Caki2 (cell line): Measurements from ENCODE around the gene SOX12. TPM values are rescaled to one million over a fixed set of nuclear protein-coding genes. Genes with fewer than 3 reads are reported as not detected.

Experiments
- DNase-seq: peaks from one replicate; pipeline ENCODE4 v3.0.0-alpha.2; 2015; ENCODE audit warnings: low read depth
- in situ Hi-C: cut with HindIII; loops from 2 replicates; pipeline ENCODE4 v1.10.0; 2016; ENCODE audit warnings: low sequenced_read_pairs, low pct_unique_long_range_greater_than_20kb, mixed read lengths
- total RNA-seq: library from RNA; depleted of rRNA; stranded (reverse); fragments of >200 nt; shearing (Covaris generic); gene quantifications from 2 replicates; pipeline ENCODE4 v1.2.3, GENCODE V29; 2014; ENCODE audit warnings: low replicate concordance

Gene SOX12
- total RNA-seq, 1 experiment from 2014 or later = 4.2 TPM

DNA sequence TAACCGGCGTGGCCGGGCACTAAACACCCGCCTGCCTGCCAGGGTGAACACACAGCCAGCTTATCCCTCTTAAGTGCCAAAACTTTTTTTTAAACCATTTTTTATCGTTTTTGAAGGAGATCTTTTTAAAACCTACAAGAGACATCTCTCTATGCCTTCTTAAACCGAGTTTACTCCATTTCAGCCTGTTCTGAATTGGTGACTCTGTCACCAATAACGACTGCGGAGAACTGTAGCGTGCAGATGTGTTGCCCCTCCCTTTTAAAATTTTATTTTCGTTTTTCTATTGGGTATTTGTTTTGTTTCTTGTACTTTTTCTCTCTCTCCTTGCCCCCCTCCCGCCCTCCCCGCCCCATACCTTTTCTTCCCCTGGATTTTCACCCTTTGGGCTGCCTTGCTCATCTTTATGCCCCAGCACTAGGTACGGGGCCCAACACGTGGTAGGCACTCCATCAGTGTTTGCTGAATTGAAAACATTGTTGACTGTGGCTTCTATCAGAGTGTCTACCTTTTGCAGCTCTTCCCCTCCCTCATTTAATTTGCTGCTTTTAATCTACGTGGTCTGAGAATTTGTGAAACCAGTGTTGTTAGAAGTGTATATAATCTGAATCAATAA, 26.5 kb upstream of the SOX12 start:
- in situ Hi-C loops = no loop called here
- DNase-seq = no peak

DNA sequence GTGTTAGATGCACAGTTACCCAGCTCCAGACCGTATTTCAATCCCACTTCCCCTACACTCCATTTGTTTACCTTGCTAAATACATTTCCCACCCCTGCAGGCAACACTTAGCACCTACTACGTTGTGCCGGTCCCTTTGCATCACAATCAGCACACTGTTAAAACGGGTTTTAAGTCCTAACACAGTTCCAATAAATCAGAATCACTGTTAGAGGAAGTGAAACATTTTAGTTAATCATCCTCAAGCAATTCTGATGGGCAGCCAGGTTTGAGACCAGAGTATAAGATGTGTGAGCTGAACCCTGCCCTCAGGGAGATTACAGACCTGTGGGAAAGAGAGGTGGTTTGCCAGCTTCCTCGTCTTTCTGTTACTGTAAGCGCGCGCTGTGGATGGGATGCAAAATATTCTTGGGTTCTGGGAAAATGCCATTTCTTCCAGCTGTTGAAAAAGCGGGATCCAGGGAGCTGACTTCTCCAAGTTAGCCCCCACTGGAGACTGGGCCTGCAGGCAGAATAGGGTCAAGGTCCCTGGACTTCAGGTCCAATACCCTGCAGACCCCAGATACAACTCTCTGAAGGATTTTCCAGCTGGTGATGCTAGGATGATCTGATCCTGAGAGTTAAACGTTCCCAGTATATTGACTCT, 24.9 kb upstream of the SOX12 start:
- no peak for DNase-seq
- in situ Hi-C loops = no loop called here

DNA sequence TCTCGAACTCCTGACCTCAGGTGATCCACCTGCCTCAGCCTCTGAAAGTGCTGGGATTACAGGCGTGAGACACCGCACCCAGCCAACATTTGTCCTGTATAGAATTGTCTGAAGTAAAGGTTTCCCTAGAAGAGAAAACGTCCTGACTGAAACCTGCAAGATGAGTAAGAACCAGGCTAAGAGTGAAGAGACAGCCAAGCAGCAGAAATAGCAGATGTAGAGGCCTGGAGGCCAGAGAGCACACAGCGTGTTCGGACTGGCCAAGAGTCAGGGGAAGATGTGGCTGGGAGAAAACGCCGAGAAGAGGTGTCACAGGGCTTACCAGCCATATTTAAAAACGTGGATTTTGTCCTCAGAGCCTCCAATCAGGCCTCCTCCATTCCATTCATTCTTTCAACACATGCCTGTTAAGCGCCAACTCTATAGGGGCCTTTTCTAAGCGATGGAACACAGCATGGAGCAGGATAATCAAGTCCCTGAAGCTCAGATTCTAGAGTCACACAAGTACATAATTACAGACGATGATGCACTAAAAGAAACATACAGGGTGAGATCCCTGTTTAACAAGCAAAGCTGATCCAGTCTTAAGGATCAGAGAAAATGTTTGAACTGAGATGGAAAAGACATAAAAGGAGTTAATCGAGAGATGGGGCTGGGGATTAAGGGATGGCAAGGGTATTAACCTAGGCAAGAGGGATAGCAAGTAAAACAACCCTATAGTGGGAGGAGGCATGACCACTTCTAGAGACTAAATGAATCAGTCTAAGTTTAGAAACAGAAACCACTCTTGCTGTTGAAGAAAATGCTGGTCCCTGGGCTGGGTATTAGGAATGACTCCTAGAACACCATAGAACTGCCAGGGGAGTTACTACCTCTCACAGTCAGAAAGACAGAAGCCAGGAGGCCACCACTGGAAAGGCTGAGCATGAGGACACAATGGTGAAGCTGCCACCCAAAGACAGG, 23.2 kb upstream of the SOX12 start:
- in situ Hi-C loops = no loop called here
- DNase-seq = no peak

DNA sequence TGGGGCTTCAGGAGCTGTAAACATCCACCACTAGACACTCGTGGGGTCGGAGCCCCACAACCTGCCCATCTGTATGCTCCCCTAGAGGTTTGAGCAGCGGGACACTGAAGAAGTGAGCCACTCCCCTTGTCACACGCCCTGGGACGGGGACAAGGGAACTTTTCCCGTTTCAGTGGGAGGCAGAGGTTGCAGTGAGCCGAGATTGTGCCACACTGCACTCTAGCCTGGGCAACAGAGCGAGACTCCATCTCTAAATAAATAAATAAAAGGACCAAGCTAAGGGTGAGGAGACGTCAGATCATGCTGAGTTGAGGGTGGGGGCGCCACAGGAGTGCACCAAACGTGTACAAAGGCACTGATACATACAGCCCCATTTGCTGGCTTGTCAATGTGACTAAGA, 19.6 kb upstream of the SOX12 start:
- no peak for DNase-seq
- in situ Hi-C loops = no loop called here

DNA sequence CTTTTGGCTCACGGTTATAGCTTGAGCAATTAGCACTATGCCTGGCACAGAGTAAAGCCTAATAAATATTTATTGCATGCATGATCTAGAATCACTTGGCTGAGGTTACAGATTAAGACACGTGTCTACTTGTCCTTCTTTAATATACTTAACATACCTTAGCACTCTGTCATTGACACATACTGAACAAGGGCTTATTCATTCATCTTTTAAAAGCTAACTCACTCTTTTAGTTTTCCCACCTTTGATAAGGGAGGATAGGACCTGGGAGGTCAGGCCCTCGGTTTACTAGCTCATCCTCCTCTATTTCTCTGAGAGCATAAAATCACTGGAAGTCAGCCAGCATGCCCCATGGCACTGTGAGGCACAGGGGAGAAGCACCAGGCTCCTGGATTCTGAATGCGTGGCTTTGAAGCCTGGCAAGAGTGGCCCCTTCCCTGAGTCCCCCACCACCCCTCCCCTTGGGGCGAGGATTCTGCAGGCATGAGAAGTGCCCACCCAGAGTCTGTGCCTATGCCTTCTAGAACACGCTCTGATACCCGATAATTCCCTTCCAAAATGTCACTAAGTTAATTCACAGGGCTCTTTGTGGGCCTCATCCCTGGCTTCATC, 16.8 kb upstream of the SOX12 start:
- in situ Hi-C loops = no loop called here
- DNase-seq = no peak

DNA sequence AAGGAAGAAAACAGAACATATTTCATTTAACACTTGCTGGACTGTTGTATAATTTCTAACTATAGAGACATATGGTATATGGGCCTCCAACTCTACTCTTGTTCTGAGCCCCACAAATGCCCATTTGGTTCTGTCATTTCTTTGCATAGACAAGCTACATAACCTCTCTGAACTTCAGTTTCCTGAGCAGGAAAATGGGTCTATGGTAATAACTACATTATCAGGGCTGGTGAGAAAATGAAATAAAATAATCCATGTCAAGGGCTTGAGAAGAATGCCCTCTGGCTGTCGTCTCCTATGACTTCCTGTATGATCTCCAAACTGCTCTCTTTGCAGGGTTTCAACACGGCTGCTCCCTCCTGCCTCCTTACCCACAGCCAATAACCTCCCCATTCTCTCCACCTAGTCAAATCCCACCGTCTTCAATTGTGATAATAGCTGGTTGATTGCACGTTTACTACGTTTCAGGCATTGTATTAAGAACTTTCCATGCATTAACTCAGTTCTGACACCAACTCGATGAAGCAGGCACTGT, 16.0 kb upstream of the SOX12 start:
- no peak for DNase-seq
- in situ Hi-C loops = no loop called here

DNA sequence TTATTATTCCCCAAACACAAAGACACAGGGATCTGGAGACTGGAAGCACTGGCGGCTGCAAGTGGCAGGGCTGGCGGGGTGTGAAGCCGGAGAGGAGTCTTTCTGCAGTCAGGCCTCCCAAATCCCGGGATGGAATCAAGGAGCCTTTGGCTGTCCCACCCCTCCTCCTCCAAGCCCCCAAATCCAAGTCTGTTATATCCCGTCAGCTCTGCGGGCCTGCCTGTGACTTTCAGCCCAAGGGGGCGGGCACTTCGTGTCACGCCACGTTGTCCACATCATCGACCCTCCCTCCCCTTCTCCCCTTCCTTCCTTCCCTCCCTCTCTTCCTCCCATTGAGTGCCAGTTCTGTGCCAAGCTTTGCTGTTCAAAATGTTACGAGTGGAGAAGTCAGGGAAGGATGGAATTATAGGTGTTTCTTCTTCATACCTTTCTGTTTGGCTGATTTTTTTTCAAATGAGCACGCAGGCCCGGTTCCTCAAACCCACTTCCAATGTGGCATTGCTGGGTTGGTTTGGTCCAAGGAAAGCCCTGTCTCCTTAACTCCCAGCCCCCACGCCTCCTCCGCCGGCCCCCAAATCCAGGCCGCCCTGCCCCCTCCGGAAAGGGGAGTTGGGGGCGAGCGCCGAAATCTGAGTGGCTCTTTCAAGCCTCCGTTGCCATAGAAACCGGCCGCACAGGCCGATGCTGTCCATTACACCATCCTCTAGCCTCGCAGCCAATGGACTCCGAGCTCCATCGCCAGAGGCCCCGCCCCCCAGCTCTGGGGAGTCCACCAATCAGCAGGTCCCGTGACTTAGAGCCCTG, 15.3 kb upstream of the SOX12 start:
- in situ Hi-C loops = no loop called here
- DNase-seq = peak; percentile 99

DNA sequence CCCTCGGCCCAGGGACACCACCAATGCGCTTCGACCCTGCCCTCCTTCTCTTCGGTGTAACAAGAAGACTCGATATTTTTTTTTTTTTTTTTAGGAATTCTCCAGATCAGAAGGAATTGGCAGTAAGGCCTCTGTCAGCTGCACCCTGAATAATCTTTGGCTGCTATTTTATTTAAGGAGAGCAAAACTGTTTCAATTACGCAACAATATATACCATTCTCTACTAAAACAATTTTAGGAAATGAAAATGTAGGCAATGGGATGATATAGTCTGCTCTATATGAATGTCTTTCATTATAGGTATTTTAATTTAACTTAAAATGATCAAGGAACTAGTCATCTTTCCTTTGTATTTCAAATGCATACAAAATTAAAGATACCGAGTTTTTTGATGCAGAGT, 14.7 kb upstream of the SOX12 start:
- in situ Hi-C loops = no loop called here
- no peak for DNase-seq

DNA sequence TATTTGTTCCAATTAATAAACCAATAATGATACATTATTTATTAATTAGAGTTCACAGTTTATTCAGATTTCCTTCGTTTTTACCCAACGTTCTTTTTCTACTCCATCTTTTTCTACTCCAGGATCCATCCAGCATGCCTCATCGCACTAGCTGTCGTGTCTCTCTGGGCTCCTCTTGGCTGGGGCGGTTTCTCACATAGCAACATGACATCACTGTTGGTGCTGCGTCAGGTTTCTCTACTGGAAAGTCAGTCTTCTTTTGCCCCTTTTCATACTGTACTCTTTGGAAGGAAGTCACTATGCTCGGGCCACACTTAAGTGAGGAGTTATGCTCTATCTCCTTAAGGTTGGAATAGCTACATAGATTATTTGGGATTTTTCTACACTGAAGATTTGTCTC, 13.7 kb upstream of the SOX12 start:
- DNase-seq = no peak
- in situ Hi-C loops = no loop called here

DNA sequence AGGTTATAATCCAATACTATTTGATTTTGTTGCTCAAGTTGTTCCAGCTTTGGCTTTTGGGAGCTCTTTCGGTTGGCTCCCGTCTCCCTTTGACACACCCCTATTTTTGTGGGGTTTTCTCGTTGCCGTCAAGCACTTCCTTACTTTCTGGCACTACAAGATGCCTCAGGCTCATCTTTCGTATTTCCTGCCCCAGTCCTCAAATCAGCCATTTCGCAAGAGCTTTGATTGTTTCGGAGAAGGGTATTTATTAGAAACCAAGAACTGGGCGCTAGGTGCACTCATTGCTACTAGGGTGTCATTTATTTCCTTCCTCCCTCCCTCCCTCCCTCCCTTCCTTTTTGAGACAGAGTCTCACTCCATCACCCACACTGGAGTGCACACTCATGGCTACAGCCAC, 13.3 kb upstream of the SOX12 start:
- no peak for DNase-seq
- in situ Hi-C loops = no loop called here

DNA sequence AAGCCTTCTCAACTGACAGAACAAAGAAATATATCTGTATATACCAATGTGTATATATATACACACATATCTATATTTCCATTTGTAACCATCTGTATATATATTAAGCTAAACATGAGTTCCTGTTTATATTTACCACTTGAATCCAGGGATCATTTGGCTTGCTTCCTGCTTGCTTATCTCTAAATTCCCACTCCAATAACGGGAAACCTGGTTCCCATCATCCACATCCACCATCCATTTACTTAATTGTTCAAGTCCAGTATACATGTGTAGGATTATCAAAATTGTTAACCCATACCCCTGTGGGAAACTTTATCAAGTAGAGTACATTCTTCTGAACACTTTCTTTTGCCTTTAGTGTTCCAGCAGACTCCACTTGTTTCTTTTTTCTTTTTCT, 12.5 kb upstream of the SOX12 start:
- in situ Hi-C loops = no loop called here

DNA sequence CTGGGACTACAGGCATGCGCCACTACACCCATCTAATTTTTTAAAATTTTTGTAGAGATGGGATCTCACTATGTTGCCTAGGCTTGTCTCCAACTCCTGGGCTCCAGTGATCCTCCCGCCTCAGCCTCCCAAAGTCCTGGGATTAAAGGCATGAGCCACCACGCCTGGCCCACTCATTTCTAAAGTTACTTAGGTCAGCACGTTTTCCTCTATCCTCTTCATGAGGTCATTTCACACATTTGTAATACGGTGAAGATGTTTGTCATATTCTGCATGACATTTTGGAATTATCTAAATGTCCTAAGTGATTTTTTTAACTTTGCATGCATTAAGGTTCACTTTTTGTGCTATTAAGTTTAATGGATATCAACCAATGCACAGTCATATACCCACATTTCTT, 11.9 kb upstream of the SOX12 start:
- DNase-seq = no peak
- in situ Hi-C loops = no loop called here

More for the DNA sequence above, 12.5 kb upstream of the SOX12 start:
- no peak for DNase-seq

DNA sequence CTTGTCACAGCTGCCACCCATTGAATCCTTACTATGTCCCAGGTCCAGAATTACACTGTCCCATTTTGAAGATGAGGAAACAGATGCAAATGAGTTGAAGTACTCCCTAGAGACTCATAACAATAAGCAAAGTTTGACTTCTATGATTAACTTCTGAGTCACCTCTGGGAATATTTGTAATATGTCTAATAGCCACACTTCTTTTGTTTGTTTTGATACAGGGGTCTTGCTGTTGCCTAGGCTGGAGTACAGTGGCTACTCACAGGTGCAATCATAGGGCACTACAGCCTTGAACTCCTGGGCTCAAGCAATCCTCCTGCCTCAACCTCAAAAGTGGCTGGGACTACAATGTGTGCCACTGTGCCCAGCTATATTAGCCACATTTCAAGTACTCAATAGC, 11.4 kb upstream of the SOX12 start:
- in situ Hi-C loops = no loop called here
- peak; percentile 55 for DNase-seq

DNA sequence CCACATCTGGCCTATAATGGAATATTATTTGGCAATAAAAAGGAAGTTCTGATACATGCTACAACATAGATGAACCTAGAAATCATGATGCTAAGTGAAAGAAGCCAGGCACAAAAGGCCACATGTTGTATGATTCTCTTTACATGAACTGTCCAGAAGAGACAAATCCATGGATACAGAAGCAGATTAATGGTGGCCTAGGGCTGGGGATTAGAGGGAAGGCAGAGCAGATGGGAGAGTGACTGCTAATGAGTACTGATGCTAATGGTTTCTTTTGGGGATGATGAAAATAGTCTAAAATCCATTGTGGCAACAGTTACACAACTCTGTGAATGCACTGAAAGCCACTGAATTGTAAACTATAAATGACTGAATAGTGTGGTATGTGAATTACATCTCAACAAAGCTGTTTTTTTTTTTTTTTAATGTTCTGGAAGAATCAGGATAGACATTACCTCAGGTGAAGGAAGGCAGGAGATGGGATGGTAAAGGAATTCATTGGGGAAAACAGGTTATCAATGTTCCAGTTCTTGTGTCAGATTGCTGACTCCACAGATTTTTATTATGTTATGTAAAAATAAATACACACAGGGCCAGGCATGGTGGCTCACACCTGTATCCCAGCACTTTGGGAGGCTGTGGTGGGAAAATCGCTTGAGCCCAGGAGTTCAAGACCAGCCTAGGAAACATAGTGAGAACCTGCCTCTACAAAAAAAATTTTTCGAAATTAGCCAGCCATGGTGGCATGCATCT, 8.9 kb upstream of the SOX12 start:
- in situ Hi-C loops = no loop called here
- no peak for DNase-seq

DNA sequence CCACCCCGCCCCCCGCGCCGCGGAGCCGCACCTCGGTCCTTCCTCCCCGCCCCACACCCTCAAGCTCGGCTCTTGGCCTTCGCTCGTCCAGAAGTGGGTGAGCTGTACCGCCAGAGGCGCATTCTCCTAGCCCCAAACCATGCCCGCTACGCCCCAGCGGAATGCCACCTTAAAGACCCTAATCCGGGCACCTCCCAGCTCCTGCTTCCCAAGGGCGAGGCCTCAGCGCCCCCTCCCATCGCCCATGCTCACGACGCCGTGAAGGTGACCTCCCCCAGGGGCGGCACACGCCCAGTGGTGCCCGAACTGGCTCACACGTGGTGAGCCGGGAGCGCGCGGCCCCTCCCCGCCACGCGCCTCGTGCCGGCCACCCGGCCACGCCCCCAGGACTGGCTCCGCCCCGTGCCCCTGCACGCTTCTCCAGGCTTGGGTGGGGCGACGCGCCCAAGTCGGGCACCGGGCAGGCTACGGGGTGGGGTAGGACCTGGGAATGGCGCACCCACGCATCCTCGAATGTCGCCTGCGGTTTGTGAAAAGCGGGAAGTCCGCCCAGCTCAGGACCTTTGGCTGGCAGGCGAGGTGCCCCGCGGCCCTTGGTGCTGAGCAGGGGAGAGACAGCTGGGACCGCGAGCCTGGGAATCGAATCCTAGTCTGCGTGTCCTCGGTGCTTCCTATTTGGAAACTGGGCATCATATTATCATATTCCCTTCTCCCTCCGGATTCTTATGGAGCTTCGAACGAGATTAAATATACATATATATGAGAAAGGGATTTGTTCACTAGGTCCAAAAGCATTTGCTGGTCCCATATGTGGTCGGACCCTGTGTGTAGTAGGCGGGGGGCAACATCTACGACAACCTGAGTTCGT, 941 bp upstream of the SOX12 start:
- in situ Hi-C loops = no loop called here
- peak; percentile 97 for DNase-seq

DNA sequence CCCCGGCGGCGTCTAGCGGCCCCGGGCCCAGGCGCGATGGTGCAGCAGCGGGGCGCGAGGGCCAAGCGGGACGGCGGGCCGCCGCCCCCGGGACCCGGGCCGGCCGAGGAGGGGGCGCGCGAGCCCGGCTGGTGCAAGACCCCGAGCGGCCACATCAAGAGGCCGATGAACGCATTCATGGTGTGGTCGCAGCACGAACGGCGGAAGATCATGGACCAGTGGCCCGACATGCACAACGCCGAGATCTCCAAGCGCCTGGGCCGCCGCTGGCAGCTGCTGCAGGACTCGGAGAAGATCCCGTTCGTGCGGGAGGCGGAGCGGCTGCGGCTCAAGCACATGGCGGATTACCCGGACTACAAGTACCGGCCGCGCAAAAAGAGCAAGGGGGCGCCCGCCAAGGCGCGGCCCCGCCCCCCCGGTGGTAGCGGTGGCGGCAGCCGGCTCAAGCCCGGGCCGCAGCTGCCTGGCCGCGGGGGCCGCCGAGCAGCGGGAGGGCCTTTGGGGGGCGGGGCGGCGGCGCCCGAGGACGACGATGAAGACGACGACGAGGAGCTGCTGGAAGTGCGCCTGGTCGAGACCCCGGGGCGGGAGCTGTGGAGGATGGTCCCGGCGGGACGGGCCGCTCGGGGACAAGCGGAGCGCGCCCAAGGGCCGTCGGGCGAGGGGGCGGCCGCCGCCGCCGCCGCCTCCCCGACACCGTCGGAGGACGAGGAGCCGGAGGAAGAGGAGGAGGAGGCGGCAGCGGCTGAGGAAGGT, 715 bp downstream of the SOX12 start:
- in situ Hi-C loops = no loop called here
- DNase-seq = peak; percentile 71
